Stimulated activated naive B cell treated with anti-CD40 and anti-IgM and Interleukin-4, amounts not matched to agents 10 μg/mL and 1 μg/mL and 100 μg/mL, for 72 hours (primary cell): ENCODE data around the gene SRF.

ENCODE experiments used
- ATAC-seq, 2 donors: fragments of 150-1000 bp; cut with Tn5 transposase; replicated peaks; 2 replicates each; pipeline ENCODE4 v1.10.0; 2021; ENCODE audit warnings: moderate library complexity in 1 of 2
- DNase-seq: peaks from one replicate; pipeline ENCODE4 v3.0.0; 2021
- H3K27ac Mint-ChIP-seq: one replicate; pipeline ENCODE4 v1.8.0; 2022; ENCODE audit warnings: mild to moderate bottlenecking, mixed read lengths
- H3K27me3 Mint-ChIP-seq, 2 donors: one replicate each; pipeline ENCODE4 v1.8.0; 2022; ENCODE audit warnings: mixed read lengths in 2 of 2
- H3K36me3 Mint-ChIP-seq, 2 donors: one replicate each; pipeline ENCODE4 v1.8.0; 2022; ENCODE audit warnings: mixed read lengths in 2 of 2, mild to moderate bottlenecking in 1 of 2
- H3K4me1 Mint-ChIP-seq, 2 donors: one replicate each; pipeline ENCODE4 v1.8.0; 2022; ENCODE audit warnings: mixed read lengths in 2 of 2, mild to moderate bottlenecking in 1 of 2
- H3K4me3 Mint-ChIP-seq, 2 donors: one replicate each; pipeline ENCODE4 v1.8.0; 2022; ENCODE audit warnings: mild to moderate bottlenecking in 2 of 2, mixed read lengths in 2 of 2, moderate library complexity in 1 of 2
- H3K9me3 Mint-ChIP-seq, 2 donors: one replicate each; pipeline ENCODE4 v1.8.0; 2022; ENCODE audit warnings: mixed read lengths in 2 of 2, mild to moderate bottlenecking in 1 of 2

Gene SRF

GRCh38 chr6:43184268-43184985 is 13.4 kb downstream of the SRF start:
- H3K36me3 Mint-ChIP-seq: peaks cover 25 to 56% of the 10 kb centered on the region in 2 donors
- no peak for ATAC-seq
- no peaks in the 10 kb centered on the region for H3K27me3 Mint-ChIP-seq
- no peaks in the 10 kb centered on the region for H3K9me3 Mint-ChIP-seq
- H3K4me3 Mint-ChIP-seq: peak overlapping the region; percentile 24 to 46
- H3K27ac Mint-ChIP-seq: no peak overlapping the region
- no peak for DNase-seq
- peaks cover 41 to 57% of the 10 kb centered on the region in 2 donors for H3K4me1 Mint-ChIP-seq

GRCh38 chr6:43185391-43185985 is 14.4 kb downstream of the SRF start:
- no peak overlapping the region for H3K4me3 Mint-ChIP-seq
- H3K4me1 Mint-ChIP-seq: peaks cover 41 to 52% of the 10 kb centered on the region in 2 donors
- H3K27me3 Mint-ChIP-seq: no peaks in the 10 kb centered on the region
- H3K27ac Mint-ChIP-seq: no peak overlapping the region
- DNase-seq (no peak), ATAC-seq (no peak)
- H3K9me3 Mint-ChIP-seq: no peaks in the 10 kb centered on the region
- H3K36me3 Mint-ChIP-seq: peaks cover 22 to 53% of the 10 kb centered on the region in 2 donors

- Mint-ChIP-seq H3K4me3 (no peak overlapping the region), H3K27ac (no peak overlapping the region), H3K4me1 (peaks cover 41 to 54% of the 10 kb centered on the region in 2 donors), H3K36me3 (peaks cover 26 to 56% of the 10 kb centered on the region in 2 donors), H3K27me3 (no peaks in the 10 kb centered on the region), H3K9me3 (no peaks in the 10 kb centered on the region)
- ATAC-seq: no peak
- no peak for DNase-seq
These were observed 14.9 kb downstream of the SRF start for GRCh38 chr6:43186019-43186418.

- H3K9me3 Mint-ChIP-seq: no peaks in the 10 kb centered on the region
- DNase-seq: no peak
- no peak overlapping the region for H3K4me3 Mint-ChIP-seq
- H3K36me3 Mint-ChIP-seq: peaks cover 26 to 52% of the 10 kb centered on the region in 2 donors
- no peak for ATAC-seq
- H3K4me1 Mint-ChIP-seq: peaks cover 35 to 48% of the 10 kb centered on the region in 2 donors
- no peak overlapping the region for H3K27ac Mint-ChIP-seq
- H3K27me3 Mint-ChIP-seq: no peaks in the 10 kb centered on the region
These were observed 15.6 kb downstream of the SRF start for GRCh38 chr6:43186706-43187105.

GRCh38 chr6:43187821-43188220 is 16.8 kb downstream of the SRF start:
- no peak overlapping the region for H3K4me3 Mint-ChIP-seq
- DNase-seq: no peak
- H3K27me3 Mint-ChIP-seq: no peaks in the 10 kb centered on the region
- no peaks in the 10 kb centered on the region for H3K9me3 Mint-ChIP-seq
- peaks cover 32 to 40% of the 10 kb centered on the region in 2 donors for H3K4me1 Mint-ChIP-seq
- H3K27ac Mint-ChIP-seq: no peak overlapping the region
- ATAC-seq: no peak
- peaks cover 31 to 55% of the 10 kb centered on the region in 2 donors for H3K36me3 Mint-ChIP-seq

- Mint-ChIP-seq H3K27ac (no peak overlapping the region), H3K4me3 (no peak overlapping the region), H3K4me1 (peaks cover 29 to 34% of the 10 kb centered on the region in 2 donors), H3K36me3 (peaks cover 35 to 61% of the 10 kb centered on the region in 2 donors), H3K9me3 (no peaks in the 10 kb centered on the region), H3K27me3 (no peaks in the 10 kb centered on the region)
- ATAC-seq (no peak), DNase-seq (no peak)
These were observed 17.4 kb downstream of the SRF start for GRCh38 chr6:43188426-43188825.

GRCh38 chr6:43189776-43190304 is 18.8 kb downstream of the SRF start:
- peaks cover 18 to 20% of the 10 kb centered on the region in 2 donors for H3K4me1 Mint-ChIP-seq
- H3K27me3 Mint-ChIP-seq: no peaks in the 10 kb centered on the region
- H3K9me3 Mint-ChIP-seq: no peaks in the 10 kb centered on the region
- H3K4me3 Mint-ChIP-seq: no peak overlapping the region
- peaks cover 35 to 60% of the 10 kb centered on the region in 2 donors for H3K36me3 Mint-ChIP-seq
- no peak for ATAC-seq
- no peak overlapping the region for H3K27ac Mint-ChIP-seq
- no peak for DNase-seq

- peaks cover 32 to 50% of the 10 kb centered on the region in 2 donors for H3K36me3 Mint-ChIP-seq
- no peak overlapping the region for H3K4me3 Mint-ChIP-seq
- H3K4me1 Mint-ChIP-seq: peaks cover 6 to 9% of the 10 kb centered on the region in 2 donors
- ATAC-seq (no peak), DNase-seq (no peak)
- no peak overlapping the region for H3K27ac Mint-ChIP-seq
- H3K27me3 Mint-ChIP-seq: no peaks in the 10 kb centered on the region
- no peaks in the 10 kb centered on the region for H3K9me3 Mint-ChIP-seq
These were observed 21.8 kb downstream of the SRF start for GRCh38 chr6:43192911-43193310.

GRCh38 chr6:43193929-43194328 is 22.9 kb downstream of the SRF start:
- DNase-seq (no peak), ATAC-seq (no peak)
- Mint-ChIP-seq H3K36me3 (peaks cover 32 to 43% of the 10 kb centered on the region in 2 donors), H3K27me3 (no peaks in the 10 kb centered on the region), H3K9me3 (no peaks in the 10 kb centered on the region), H3K27ac (no peak overlapping the region), H3K4me1 (peaks cover 6 to 7% of the 10 kb centered on the region in 2 donors), H3K4me3 (no peak overlapping the region)

GRCh38 chr6:43196337-43196736 is 25.3 kb downstream of the SRF start:
- peaks cover 38 to 48% of the 10 kb centered on the region in 2 donors for H3K36me3 Mint-ChIP-seq
- H3K4me1 Mint-ChIP-seq: peaks cover 0 to 5% of the 10 kb centered on the region in 2 donors
- H3K4me3 Mint-ChIP-seq: no peak overlapping the region
- no peaks in the 10 kb centered on the region for H3K27me3 Mint-ChIP-seq
- DNase-seq (no peak), ATAC-seq (no peak)
- H3K9me3 Mint-ChIP-seq: no peaks in the 10 kb centered on the region
- H3K27ac Mint-ChIP-seq: no peak overlapping the region

GRCh38 chr6:43199912-43200311 is 28.8 kb downstream of the SRF start:
- ATAC-seq (no peak), DNase-seq (no peak)
- H3K4me3 Mint-ChIP-seq: no peak overlapping the region
- H3K9me3 Mint-ChIP-seq: no peaks in the 10 kb centered on the region
- H3K4me1 Mint-ChIP-seq: no peaks in the 10 kb centered on the region
- no peaks in the 10 kb centered on the region for H3K27me3 Mint-ChIP-seq
- H3K27ac Mint-ChIP-seq: no peak overlapping the region
- peaks cover 36 to 57% of the 10 kb centered on the region in 2 donors for H3K36me3 Mint-ChIP-seq

GRCh38 chr6:43200541-43200940 is 29.5 kb downstream of the SRF start:
- H3K9me3 Mint-ChIP-seq: no peaks in the 10 kb centered on the region
- no peak for DNase-seq
- H3K4me3 Mint-ChIP-seq: no peak overlapping the region
- H3K36me3 Mint-ChIP-seq: peaks cover 40 to 59% of the 10 kb centered on the region in 2 donors
- no peak overlapping the region for H3K27ac Mint-ChIP-seq
- H3K27me3 Mint-ChIP-seq: no peaks in the 10 kb centered on the region
- no peaks in the 10 kb centered on the region for H3K4me1 Mint-ChIP-seq
- no peak for ATAC-seq

- DNase-seq (no peak), ATAC-seq (no peak)
- peak overlapping the region; percentile 60 for H3K27ac Mint-ChIP-seq
- peaks cover 41 to 62% of the 10 kb centered on the region in 2 donors for H3K36me3 Mint-ChIP-seq
- no peaks in the 10 kb centered on the region for H3K9me3 Mint-ChIP-seq
- H3K4me1 Mint-ChIP-seq: peaks cover 0 to 4% of the 10 kb centered on the region in 2 donors
- no peaks in the 10 kb centered on the region for H3K27me3 Mint-ChIP-seq
- H3K4me3 Mint-ChIP-seq: no peak overlapping the region
These were observed 31.4 kb downstream of the SRF start for GRCh38 chr6:43202451-43202850.

- H3K36me3 Mint-ChIP-seq: peaks cover 41 to 62% of the 10 kb centered on the region in 2 donors
- H3K27me3 Mint-ChIP-seq: no peaks in the 10 kb centered on the region
- no peaks in the 10 kb centered on the region for H3K9me3 Mint-ChIP-seq
- no peak for DNase-seq
- no peak overlapping the region for H3K4me3 Mint-ChIP-seq
- no peak overlapping the region for H3K27ac Mint-ChIP-seq
- no peak for ATAC-seq
- peaks cover 0 to 4% of the 10 kb centered on the region in 2 donors for H3K4me1 Mint-ChIP-seq
These were observed 32.1 kb downstream of the SRF start for GRCh38 chr6:43203029-43203717.
